Stimulated activated effector memory CD8-positive, alpha-beta T cell treated with anti-CD3 and anti-CD28 coated beads, Interleukin-12 subunit alpha, Interleukin-12 subunit beta, amount 100 ng/mL, for 72 hours (primary cell): ENCODE data around the gene PRKN.

Source experiments
- ATAC-seq: fragments of 150-1000 bp; cut with Tn5 transposase; 2 replicates; pipeline ENCODE4 v1.10.0; 2021
- DNase-seq, 2 donors: peaks; one replicate each; pipeline ENCODE4 v3.0.0; 2021 to 2022; ENCODE audit warnings: low spot score in 2 of 2
- H3K27ac Mint-ChIP-seq: one replicate; pipeline ENCODE4 v1.8.0; 2022; ENCODE audit warnings: mild to moderate bottlenecking, mixed read lengths
- H3K36me3 Mint-ChIP-seq: one replicate; pipeline ENCODE4 v1.8.0; 2022; ENCODE audit warnings: mild to moderate bottlenecking, mixed read lengths
- H3K4me1 Mint-ChIP-seq: one replicate; pipeline ENCODE4 v1.8.0; 2022; ENCODE audit warnings: mixed read lengths
- H3K4me3 Mint-ChIP-seq: one replicate; pipeline ENCODE4 v1.8.0; 2022; ENCODE audit warnings: mild to moderate bottlenecking, mixed read lengths
- H3K9me3 Mint-ChIP-seq: one replicate; pipeline ENCODE4 v1.8.0; 2022; ENCODE audit warnings: mixed read lengths

PRKN gene

GRCh38 chr6:162526960-162527359 lies 200.6 kb downstream of the PRKN start:
- ATAC-seq, result no peak
- H3K4me1 Mint-ChIP-seq, result no peaks in the 10 kb centered on the region

GRCh38 chr6:162525181-162525580 lies 202.4 kb downstream of the PRKN start:
- H3K4me1 Mint-ChIP-seq, result no peaks in the 10 kb centered on the region
- H3K9me3 Mint-ChIP-seq, result peaks cover 10% of the 10 kb centered on the region
- no peaks in the 10 kb centered on the region for H3K36me3 Mint-ChIP-seq
- H3K27ac Mint-ChIP-seq, result no peak overlapping the region
- no peak for DNase-seq
- H3K4me3 Mint-ChIP-seq, result no peak overlapping the region
- ATAC-seq, result no peak

More at GRCh38 chr6:162526960-162527359, 200.6 kb downstream of the PRKN start:
- peaks cover 10% of the 10 kb centered on the region for H3K9me3 Mint-ChIP-seq
- no peak overlapping the region for H3K4me3 Mint-ChIP-seq
- no peaks in the 10 kb centered on the region for H3K36me3 Mint-ChIP-seq
- DNase-seq, result no peak
- no peak overlapping the region for H3K27ac Mint-ChIP-seq

DNA sequence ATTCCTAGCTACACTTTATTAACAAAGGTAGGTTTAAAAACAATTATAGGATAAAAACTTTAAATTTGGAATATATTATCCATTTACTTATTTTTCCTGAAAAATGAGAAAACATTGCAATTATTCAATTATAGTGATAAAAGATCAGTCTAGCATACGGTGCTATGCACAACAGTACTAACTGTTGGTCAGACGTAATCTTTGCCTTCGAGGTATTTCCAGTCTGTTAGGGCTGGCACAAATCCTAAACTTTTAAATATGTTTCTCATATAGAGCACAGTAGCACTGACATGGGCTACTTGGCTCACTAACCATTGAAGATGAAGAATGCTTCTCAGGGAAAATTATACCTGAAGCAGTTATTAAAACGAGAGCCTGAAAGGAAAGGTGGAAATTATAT lies 214.8 kb downstream of the PRKN start:
- Mint-ChIP-seq H3K36me3 (no peaks in the 10 kb centered on the region), H3K27ac (no peak overlapping the region), H3K4me3 (no peak overlapping the region), H3K4me1 (no peaks in the 10 kb centered on the region), H3K9me3 (no peaks in the 10 kb centered on the region)
- DNase-seq, result no peak
- no peak for ATAC-seq

DNA sequence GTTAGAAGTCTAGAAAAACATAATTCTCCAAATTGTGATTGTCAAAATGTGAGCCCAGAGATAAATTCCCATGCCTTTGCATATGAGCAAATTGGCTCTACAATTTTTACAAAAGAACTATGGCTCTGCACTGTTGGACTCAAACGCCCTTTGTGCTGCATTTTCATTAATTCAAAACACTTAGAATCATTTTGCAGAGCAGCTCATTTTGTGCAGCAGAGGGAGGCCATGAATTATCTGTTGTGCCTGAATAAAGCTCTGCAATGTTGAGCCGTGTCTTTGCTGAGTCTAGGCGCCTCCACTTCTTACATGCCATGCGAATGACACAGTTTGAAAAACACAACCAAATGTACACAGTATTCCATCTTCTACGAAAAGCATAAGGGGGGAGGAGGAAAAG lies 230.2 kb downstream of the PRKN start:
- no peaks in the 10 kb centered on the region for H3K36me3 Mint-ChIP-seq
- no peaks in the 10 kb centered on the region for H3K4me1 Mint-ChIP-seq
- H3K9me3 Mint-ChIP-seq, result peaks cover 5% of the 10 kb centered on the region
- H3K4me3 Mint-ChIP-seq, result no peak overlapping the region
- DNase-seq, result no peak
- no peak overlapping the region for H3K27ac Mint-ChIP-seq
- ATAC-seq, result no peak

- Mint-ChIP-seq H3K4me3 (no peak overlapping the region), H3K36me3 (no peaks in the 10 kb centered on the region), H3K9me3 (peaks cover 6% of the 10 kb centered on the region), H3K27ac (no peak overlapping the region), H3K4me1 (no peaks in the 10 kb centered on the region)
- DNase-seq, result no peak
- ATAC-seq, result peak; percentile 36
Measured at GRCh38 chr6:162493917-162494316, 233.6 kb downstream of the PRKN start.

DNA sequence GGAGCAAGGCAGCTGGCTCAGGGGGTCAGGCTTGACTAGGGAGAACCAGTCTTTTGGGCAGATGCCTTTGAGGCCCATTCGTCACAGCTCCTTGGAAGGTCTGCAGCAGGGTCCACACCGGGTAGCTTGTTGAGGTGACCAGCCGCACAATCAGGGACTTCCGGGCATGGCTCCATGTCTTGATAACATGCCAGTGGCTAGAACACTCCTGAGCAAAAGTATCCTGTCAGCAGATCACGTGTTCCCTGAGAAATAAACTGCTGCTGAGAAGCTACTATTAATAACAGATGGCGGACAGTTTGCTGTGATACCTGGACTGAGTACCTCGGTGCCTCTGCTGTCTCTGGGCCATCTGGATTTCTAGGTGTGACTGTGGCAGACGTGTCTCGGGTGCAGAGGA lies 235.9 kb downstream of the PRKN start:
- H3K4me3 Mint-ChIP-seq, result no peak overlapping the region
- H3K27ac Mint-ChIP-seq, result no peak overlapping the region
- no peaks in the 10 kb centered on the region for H3K36me3 Mint-ChIP-seq
- H3K4me1 Mint-ChIP-seq, result no peaks in the 10 kb centered on the region
- H3K9me3 Mint-ChIP-seq, result peaks cover 3% of the 10 kb centered on the region
- ATAC-seq (no peak), DNase-seq (no peak)

- Mint-ChIP-seq H3K4me3 (no peak overlapping the region), H3K9me3 (peaks cover 3% of the 10 kb centered on the region), H3K4me1 (no peaks in the 10 kb centered on the region), H3K36me3 (no peaks in the 10 kb centered on the region), H3K27ac (no peak overlapping the region)
- no peak for DNase-seq
- no peak for ATAC-seq
Measured at GRCh38 chr6:162489101-162489976, 238.2 kb downstream of the PRKN start.

DNA sequence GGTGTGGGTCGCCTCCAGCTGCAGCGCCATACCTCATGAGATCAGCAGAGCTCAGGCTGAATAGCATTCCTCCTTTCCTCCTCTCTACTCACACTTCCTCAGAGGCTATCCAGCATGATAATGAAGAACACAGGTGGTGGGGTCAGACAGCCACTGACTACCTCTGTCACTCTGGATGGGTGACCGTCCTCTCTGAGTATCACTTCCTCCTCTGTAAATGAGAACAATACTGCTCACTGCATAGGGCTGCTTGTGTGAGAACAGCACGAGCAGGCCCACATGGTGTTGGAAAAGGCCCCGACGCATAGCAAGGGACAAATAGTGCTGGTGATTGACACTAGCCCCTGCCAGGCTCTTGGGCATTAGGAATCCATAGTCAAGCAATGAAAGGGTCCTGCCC lies 239.1 kb downstream of the PRKN start:
- DNase-seq (no peak), ATAC-seq (no peak)
- Mint-ChIP-seq H3K36me3 (no peaks in the 10 kb centered on the region), H3K9me3 (peaks cover 3% of the 10 kb centered on the region), H3K4me3 (no peak overlapping the region), H3K27ac (no peak overlapping the region), H3K4me1 (no peaks in the 10 kb centered on the region)

DNA sequence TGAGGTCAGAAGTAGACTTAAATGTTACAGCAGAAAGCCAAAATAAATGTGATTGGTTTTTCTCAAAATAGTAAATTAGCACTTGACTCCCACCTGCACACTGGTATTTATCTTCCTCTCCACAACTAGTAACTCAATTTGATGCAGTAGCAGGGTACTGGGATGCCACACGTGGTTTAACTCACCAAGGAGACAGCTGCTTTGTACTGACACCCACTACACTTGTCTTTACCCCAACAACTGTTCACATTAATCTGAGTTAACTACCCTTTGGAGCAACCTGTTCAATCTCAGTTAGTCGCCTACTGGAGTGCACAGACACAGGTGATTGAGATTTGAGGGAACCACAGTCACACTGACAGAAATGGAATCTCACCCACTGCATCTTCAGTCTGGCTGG lies 242.1 kb downstream of the PRKN start:
- H3K4me1 Mint-ChIP-seq, result no peaks in the 10 kb centered on the region
- no peak for DNase-seq
- no peak for ATAC-seq
- H3K4me3 Mint-ChIP-seq, result no peak overlapping the region
- peaks cover 3% of the 10 kb centered on the region for H3K9me3 Mint-ChIP-seq
- H3K27ac Mint-ChIP-seq, result no peak overlapping the region
- no peaks in the 10 kb centered on the region for H3K36me3 Mint-ChIP-seq

DNA sequence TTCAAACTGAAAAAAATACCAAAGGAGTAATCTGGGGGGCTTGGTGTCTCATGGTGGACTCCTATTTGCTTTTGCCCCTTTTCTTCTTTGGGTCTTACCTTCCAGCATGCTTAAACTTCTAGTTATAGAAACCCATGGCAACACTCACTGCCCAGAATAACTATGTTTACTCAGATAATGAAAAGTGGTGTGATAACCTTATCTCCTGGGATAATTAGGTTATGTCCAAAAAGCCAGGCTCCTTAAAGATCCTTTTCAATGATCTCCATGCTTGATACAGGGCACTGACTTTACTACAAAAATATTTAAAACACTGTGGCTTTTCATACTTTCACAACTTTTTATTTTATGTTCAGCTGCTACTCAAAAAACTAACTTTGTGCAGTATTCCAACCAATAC lies 245.6 kb downstream of the PRKN start:
- DNase-seq, result no peak
- Mint-ChIP-seq H3K36me3 (no peaks in the 10 kb centered on the region), H3K4me3 (no peak overlapping the region), H3K4me1 (no peaks in the 10 kb centered on the region), H3K27ac (no peak overlapping the region), H3K9me3 (peaks cover 3% of the 10 kb centered on the region)
- no peak for ATAC-seq

DNA sequence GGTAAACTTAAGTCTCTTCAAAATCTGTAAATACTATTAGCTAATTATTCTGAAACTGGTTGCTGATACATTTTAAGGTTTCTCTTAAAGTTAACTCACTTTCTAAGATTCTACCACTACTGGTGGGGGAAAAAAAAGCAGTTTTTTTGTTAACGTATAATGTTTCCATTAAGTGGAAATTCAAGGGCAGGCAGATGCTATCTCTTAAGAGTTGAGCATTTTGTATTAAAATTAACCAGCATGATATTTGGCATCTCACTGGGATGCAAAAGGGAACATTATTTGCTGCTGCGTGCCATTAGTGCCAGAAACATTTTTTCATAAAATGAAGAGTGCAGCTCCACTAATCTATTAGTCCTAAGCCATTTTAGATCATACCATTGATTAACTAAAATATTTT lies 246.2 kb downstream of the PRKN start:
- ATAC-seq, result no peak
- DNase-seq, result no peak
- Mint-ChIP-seq H3K36me3 (no peaks in the 10 kb centered on the region), H3K4me3 (no peak overlapping the region), H3K27ac (no peak overlapping the region), H3K9me3 (peaks cover 3% of the 10 kb centered on the region), H3K4me1 (no peaks in the 10 kb centered on the region)

DNA sequence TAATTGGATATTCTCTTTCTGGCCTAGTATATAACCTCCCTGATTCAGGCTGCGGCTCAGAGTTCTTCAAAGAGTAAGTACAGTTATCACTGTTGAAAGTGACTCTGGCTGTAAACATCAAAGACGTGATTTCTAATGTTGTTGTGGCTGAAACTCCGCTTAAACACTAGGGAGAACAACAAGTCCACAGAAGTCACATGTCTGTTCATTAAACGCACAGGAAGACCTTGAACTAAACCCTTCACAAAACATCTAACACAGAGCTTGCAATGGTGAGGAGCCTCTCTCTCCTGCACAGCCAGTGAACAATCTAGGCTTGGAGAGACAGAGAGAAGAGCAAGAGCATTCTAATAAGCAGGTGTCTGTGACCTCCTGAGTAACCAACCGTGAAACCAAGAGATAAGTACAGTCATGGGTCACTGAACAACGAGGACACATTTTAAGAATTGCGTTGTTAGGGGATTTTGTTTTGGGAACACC lies 249.3 kb downstream of the PRKN start:
- Mint-ChIP-seq H3K9me3 (peaks cover 8% of the 10 kb centered on the region), H3K4me3 (no peak overlapping the region), H3K4me1 (no peaks in the 10 kb centered on the region), H3K27ac (no peak overlapping the region), H3K36me3 (no peaks in the 10 kb centered on the region)
- ATAC-seq (no peak), DNase-seq (no peak)

- H3K36me3 Mint-ChIP-seq, result no peaks in the 10 kb centered on the region
Measured at GRCh38 chr6:162474722-162475121, 252.8 kb downstream of the PRKN start.

DNA sequence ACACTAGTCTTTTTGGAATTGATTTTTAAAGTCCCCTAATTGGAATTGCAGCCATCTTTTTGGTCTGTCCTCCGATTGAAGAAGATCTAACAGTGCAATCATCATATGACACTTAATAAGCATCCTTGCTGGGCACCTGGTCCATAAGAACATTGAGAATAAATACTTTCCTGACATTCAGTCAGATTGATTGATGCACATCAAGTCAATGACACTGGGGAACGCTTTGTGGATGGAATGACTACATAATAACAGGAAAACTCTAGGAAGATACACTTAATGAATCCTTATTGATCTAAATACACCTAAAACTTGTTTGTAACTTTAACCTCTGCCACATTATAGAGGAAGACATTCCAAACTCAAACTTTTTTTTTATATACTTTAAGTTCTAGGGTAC lies 255.7 kb downstream of the PRKN start:
- Mint-ChIP-seq H3K4me3 (no peak overlapping the region), H3K9me3 (peaks cover 13% of the 10 kb centered on the region), H3K36me3 (no peaks in the 10 kb centered on the region), H3K4me1 (no peaks in the 10 kb centered on the region), H3K27ac (no peak overlapping the region)
- ATAC-seq (no peak), DNase-seq (no peak)

More at GRCh38 chr6:162474722-162475121, 252.8 kb downstream of the PRKN start:
- H3K9me3 Mint-ChIP-seq, result peaks cover 6% of the 10 kb centered on the region
- no peak for ATAC-seq
- H3K4me1 Mint-ChIP-seq, result no peaks in the 10 kb centered on the region
- no peak overlapping the region for H3K4me3 Mint-ChIP-seq
- H3K27ac Mint-ChIP-seq, result no peak overlapping the region
- DNase-seq, result no peak

GRCh38 chr6:162468326-162468725 lies 259.2 kb downstream of the PRKN start:
- Mint-ChIP-seq H3K36me3 (no peaks in the 10 kb centered on the region), H3K4me3 (no peak overlapping the region), H3K4me1 (no peaks in the 10 kb centered on the region), H3K9me3 (peaks cover 8% of the 10 kb centered on the region), H3K27ac (no peak overlapping the region)
- ATAC-seq (no peak), DNase-seq (no peak)

- no peak for ATAC-seq
- Mint-ChIP-seq H3K27ac (no peak overlapping the region), H3K9me3 (peaks cover 8% of the 10 kb centered on the region), H3K4me1 (no peaks in the 10 kb centered on the region), H3K4me3 (no peak overlapping the region), H3K36me3 (no peaks in the 10 kb centered on the region)
- DNase-seq, result no peak
Measured at GRCh38 chr6:162467679-162468078, 259.9 kb downstream of the PRKN start.
